Fibroblast of lung (primary cell): Measurements from ENCODE around the gene ZNF609.

Source experiments
- CTCF ChIP-seq, 2 donors: IDR thresholded peaks in 1 of 2; conservative IDR thresholded peaks in 1 of 2; 1 replicate in 1 of 2; 2 replicates in 1 of 2; pipeline ENCODE4 v1.5.1; 2011 to 2012; ENCODE audit warnings: low read length in 2 of 2, control low read depth in 1 of 2, inconsistent platforms in 1 of 2, low read depth in 1 of 2, mild to moderate bottlenecking in 1 of 2
- EZH2 ChIP-seq: IDR thresholded peaks from 2 replicates; pipeline ENCODE4 v1.5.1; 2012; ENCODE audit warnings: low read length, control low read depth, mild to moderate bottlenecking; ENCODE audit errors: missing control alignments

- TF ChIP-seq CTCF (conservative IDR thresholded peaks at IDR 0.05 in 1 of 2, IDR thresholded peaks at IDR 0.05 in 1 of 2; ENCODE audit: low read depth in 1 of 2, low read length in 2 of 2) (no peak), EZH2 (no peak)
Observed at GRCh38 chr15:64696481-64696880, 236.1 kb downstream of the ZNF609 start.
